B cell (primary cell): ENCODE results near the gene IL20. TPM values are rescaled to one million over a fixed set of nuclear protein-coding genes. Genes with fewer than 3 reads are reported as not detected.
A peak's percentile ranks its signal among the peaks of the same experiment; 100 is the strongest.

Experiments
- ATAC-seq: fragments of 200-7000 bp; cut with Tn5 transposase; one replicate; pipeline ENCODE4 v1.10.0; 2021; ENCODE audit warnings: low read depth, mild to moderate bottlenecking, moderate number of reproducible peaks, moderate library complexity
- CTCF ChIA-PET: fragments of 350-600 bp; sonication (Branson Sonifier 250); formaldehyde crosslinking; loops from one replicate; lab custom pipeline; 2021; ENCODE audit warnings: antibody characterized with exemption, inconsistent platforms; lab: Charles Lee
- POLR2A ChIA-PET: fragments of 350-600 bp; sonication (Branson Sonifier 250); formaldehyde crosslinking; loops from one replicate; lab custom pipeline; 2021; ENCODE audit warnings: antibody characterized with exemption; lab: Charles Lee
- DNase-seq: peaks from one replicate; pipeline ENCODE4 v3.0.0; 2013
- H2AFZ ChIP-seq: 2 replicates; pipeline ENCODE4 v1.6.1; 2012; ENCODE audit warnings: mild to moderate bottlenecking, low read depth, low read length; ENCODE audit not compliant: insufficient read depth, poor library complexity, severe bottlenecking
- H3K27ac ChIP-seq, 2 donors: 1 replicate in 1 of 2; 2 replicates in 1 of 2; pipeline ENCODE4 v1.5.1; 2012 to 2013; ENCODE audit warnings: low read length in 2 of 2, mild to moderate bottlenecking in 2 of 2, moderate library complexity in 1 of 2
- H3K27me3 ChIP-seq, 4 experiments: fragments of 200-600 bp in 1 of 4; sonication (generic) in 1 of 4; replicated peaks in 1 of 4; 1 replicate in 2 of 4; 2 replicates in 2 of 4; pipeline versions ENCODE4 v1.6.1 to v1.7.0; 2013 to 2016; ENCODE audit warnings: low read length in 3 of 4, mild to moderate bottlenecking in 2 of 4, mixed read lengths in 1 of 4, moderate library complexity in 1 of 4; ENCODE audit not compliant: insufficient read depth in 4 of 4, control insufficient read depth in 3 of 4; ENCODE audit errors: control extremely low read depth in 1 of 4
- H3K36me3 ChIP-seq, 2 experiments: replicated peaks in 1 of 2; 1 replicate in 1 of 2; 2 replicates in 1 of 2; pipeline versions ENCODE4 v1.6.1 to v1.7.1; 2013; ENCODE audit warnings: low read length in 1 of 2; ENCODE audit not compliant: insufficient read depth in 2 of 2, control insufficient read depth in 1 of 2; ENCODE audit errors: control extremely low read depth in 1 of 2, extremely low read depth in 1 of 2
- H3K4me1 ChIP-seq, 2 donors: fragments of 200-600 bp in 1 of 2; sonication (generic) in 1 of 2; 1 replicate in 1 of 2; 2 replicates in 1 of 2; pipeline versions ENCODE4 v1.5.1 to v1.6.1; 2013 to 2017; ENCODE audit warnings: low read length in 2 of 2; ENCODE audit not compliant: control insufficient read depth in 2 of 2, insufficient read depth in 2 of 2
- H3K4me2 ChIP-seq: replicated peaks from 2 replicates; pipeline ENCODE3; 2012; ENCODE audit warnings: mild to moderate bottlenecking, low read depth, low read length; ENCODE audit not compliant: poor library complexity, severe bottlenecking
- H3K4me3 ChIP-seq, 5 experiments: fragments of 200-600 bp in 1 of 5; sonication (generic) in 1 of 5; 1 replicate in 3 of 5; 2 replicates in 2 of 5; pipeline versions ENCODE4 v1.5.1 to v1.7.0; 2011 to 2016; ENCODE audit warnings: low read length in 4 of 5, mild to moderate bottlenecking in 4 of 5, low read depth in 2 of 5, control low read depth in 1 of 5, moderate library complexity in 1 of 5; ENCODE audit not compliant: insufficient read depth in 1 of 5; ENCODE audit errors: control extremely low read depth in 1 of 5, extremely low read depth in 1 of 5
- H3K79me2 ChIP-seq: fragments of 200-600 bp; sonication (generic); one replicate; pipeline ENCODE4 v1.6.0; 2016; ENCODE audit warnings: low read length; ENCODE audit not compliant: control insufficient read depth, insufficient read depth
- H3K9ac ChIP-seq: fragments of 200-600 bp; sonication (generic); 2 replicates; pipeline ENCODE4 v1.6.1; 2017; ENCODE audit warnings: mild to moderate bottlenecking, low read length, moderate library complexity
- H3K9me3 ChIP-seq, 3 donors: one replicate each; pipeline versions ENCODE4 v1.6.1 to v1.7.1; 2013; ENCODE audit warnings: low read length in 2 of 3; ENCODE audit not compliant: control insufficient read depth in 2 of 3, insufficient read depth in 1 of 3; ENCODE audit errors: control extremely low read depth in 1 of 3
- H4K20me1 ChIP-seq: 2 replicates; pipeline ENCODE4 v1.6.0; 2012; ENCODE audit warnings: mild to moderate bottlenecking, low read length; ENCODE audit not compliant: insufficient read depth, control insufficient read depth, poor library complexity, severe bottlenecking
- H3K27ac Mint-ChIP-seq: one replicate; pipeline ENCODE4 v1.8.0; 2021; ENCODE audit warnings: mixed read lengths
- H3K27me3 Mint-ChIP-seq: one replicate; pipeline ENCODE4 v1.8.0; 2021; ENCODE audit warnings: mixed read lengths
- H3K4me1 Mint-ChIP-seq: one replicate; pipeline ENCODE4 v1.8.0; 2021; ENCODE audit warnings: mixed read lengths
- H3K4me3 Mint-ChIP-seq: one replicate; pipeline ENCODE4 v1.8.0; 2021; ENCODE audit warnings: mixed read lengths
- H3K9me3 Mint-ChIP-seq: one replicate; pipeline ENCODE4 v1.8.0; 2022; ENCODE audit warnings: mixed read lengths; ENCODE audit not compliant: insufficient read depth
- EZH2 ChIP-seq: IDR thresholded peaks from 2 replicates; pipeline ENCODE4 v1.6.1; 2012; ENCODE audit warnings: borderline replicate concordance, low read depth, mild to moderate bottlenecking, moderate library complexity, low read length; ENCODE audit not compliant: insufficient read depth, poor library complexity, severe bottlenecking
- WGBS: methylation state at CpG from one replicate; pipeline ENCODE4 v1.1.5; 2013; ENCODE audit warnings: missing lambda C conversion rate; ENCODE audit not compliant: insufficient coverage; 5-methylcytosine and 5-hydroxymethylcytosine counted together
- intact Hi-C: fragments of 100-400 bp; cut with micrococcal nuclease; formaldehyde crosslinking; loops from one replicate; pipeline ENCODE4 v1.10.0; 2022
- polyA plus RNA-seq: library from polyadenylated mRNA; depleted of rRNA; stranded (reverse); fragments of >200 nt; gene quantifications from 2 replicates; pipeline ENCODE4 v1.2.3, GENCODE V29; 2012
- total RNA-seq, 2 donors: library from RNA; stranded (reverse); fragments of 120-200 nt in 1 of 2; gene quantifications; 1 replicate in 1 of 2; 2 replicates in 1 of 2; pipeline versions ENCODE4 v1.2.3 to v1.2.4, GENCODE V29; 2013 to 2022
- TF ChIP-seq, protein P1 (sequence below): fragments of 200-600 bp; IDR thresholded peaks from one replicate; pipeline ENCODE4 v1.8.0; 2022; ENCODE audit warnings: antibody characterized with exemption, mild to moderate bottlenecking

IL20 gene
- total and polyA plus RNA-seq, 2 donors (not counting 1 experiment from before 2014, with no cell fraction given) = not detected

DNA sequence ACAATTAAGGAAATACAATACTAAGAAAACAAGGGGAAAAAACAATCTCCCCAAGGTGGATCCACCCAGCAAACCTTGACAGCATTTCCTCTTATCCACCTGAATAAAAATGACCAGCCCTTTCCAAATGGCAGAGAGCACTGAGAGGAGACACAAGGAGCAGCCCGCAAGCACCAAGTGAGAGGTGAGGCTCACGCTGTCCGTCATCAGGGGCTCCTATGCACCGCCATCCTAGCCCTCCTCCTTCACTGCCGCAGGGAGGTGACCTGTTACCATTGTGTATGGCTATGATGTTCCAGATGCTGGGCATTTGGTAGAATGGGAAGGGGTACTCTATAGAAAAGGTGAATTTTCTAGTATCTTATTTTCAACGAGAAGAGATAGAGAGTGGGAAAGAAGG, 31.2 kb upstream of the IL20 start:
- 92% methylated on average over 4 of the region's 6 CpGs for WGBS

DNA sequence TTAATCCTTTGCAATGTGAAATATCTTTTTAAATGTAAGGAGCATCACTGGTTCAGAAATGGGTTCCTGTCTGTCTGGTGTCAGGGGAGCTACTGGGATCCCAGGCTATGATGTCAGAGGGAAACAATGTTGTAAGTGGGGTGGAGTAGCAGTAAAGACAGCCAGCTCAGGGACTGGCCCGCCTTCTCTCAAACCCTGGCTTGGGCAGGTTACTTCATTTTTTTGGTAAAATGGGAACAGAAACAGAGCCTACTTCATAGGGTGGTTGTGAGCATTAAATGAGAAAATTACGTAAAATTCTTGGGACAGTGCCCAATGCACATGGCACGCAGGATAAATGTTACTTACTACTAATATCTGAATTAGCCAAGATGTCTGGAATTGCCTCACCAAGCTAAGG, 30.7 kb upstream of the IL20 start:
- Histone ChIP-seq H3K4me1 (peaks cover 49 to 51% of the 10 kb centered on the region in 2 donors), H3K9ac (no peak overlapping the region), H3K79me2 (no peaks in the 10 kb centered on the region), H2AFZ (no peak overlapping the region), H3K36me3 (no peaks in the 10 kb centered on the region), H3K4me2 (peak overlapping the region; percentile 13), H3K27ac (no peak overlapping the region), H4K20me1 (no peaks in the 10 kb centered on the region), H3K9me3 (no peaks in the 10 kb centered on the region), H3K4me3 (no peak overlapping the region), H3K27me3 (no peaks in the 10 kb centered on the region)
- intact Hi-C loops = loop anchor here (5.0 kb wide), 1 partner anchor 38 kb away; no protein-coding TSS in a partner anchor
- no peak for DNase-seq
- WGBS = 14% methylated on average over 1 of the region's 3 CpGs
- no peaks in the 10 kb centered on the region for H3K9me3 Mint-ChIP-seq
- H3K27me3 Mint-ChIP-seq = peaks cover 12% of the 10 kb centered on the region
- ATAC-seq = no peak
- TF ChIP-seq, protein P1, sequence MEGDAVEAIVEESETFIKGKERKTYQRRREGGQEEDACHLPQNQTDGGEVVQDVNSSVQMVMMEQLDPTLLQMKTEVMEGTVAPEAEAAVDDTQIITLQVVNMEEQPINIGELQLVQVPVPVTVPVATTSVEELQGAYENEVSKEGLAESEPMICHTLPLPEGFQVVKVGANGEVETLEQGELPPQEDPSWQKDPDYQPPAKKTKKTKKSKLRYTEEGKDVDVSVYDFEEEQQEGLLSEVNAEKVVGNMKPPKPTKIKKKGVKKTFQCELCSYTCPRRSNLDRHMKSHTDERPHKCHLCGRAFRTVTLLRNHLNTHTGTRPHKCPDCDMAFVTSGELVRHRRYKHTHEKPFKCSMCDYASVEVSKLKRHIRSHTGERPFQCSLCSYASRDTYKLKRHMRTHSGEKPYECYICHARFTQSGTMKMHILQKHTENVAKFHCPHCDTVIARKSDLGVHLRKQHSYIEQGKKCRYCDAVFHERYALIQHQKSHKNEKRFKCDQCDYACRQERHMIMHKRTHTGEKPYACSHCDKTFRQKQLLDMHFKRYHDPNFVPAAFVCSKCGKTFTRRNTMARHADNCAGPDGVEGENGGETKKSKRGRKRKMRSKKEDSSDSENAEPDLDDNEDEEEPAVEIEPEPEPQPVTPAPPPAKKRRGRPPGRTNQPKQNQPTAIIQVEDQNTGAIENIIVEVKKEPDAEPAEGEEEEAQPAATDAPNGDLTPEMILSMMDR = no peak
- TF ChIP-seq EZH2 = no peak
- POLR2A ChIA-PET = no interaction called here
- H3K4me3 Mint-ChIP-seq = no peak overlapping the region
- H3K4me1 Mint-ChIP-seq = peaks cover 49% of the 10 kb centered on the region
- CTCF ChIA-PET = interaction anchor here (1.0 to 6.6 kb wide), 4 partner anchors 25 to 169 kb away, joined by 3 to 36 read pairs (median 4); no protein-coding TSS in a partner anchor
- no peak overlapping the region for H3K27ac Mint-ChIP-seq

More for the DNA sequence above, 31.2 kb upstream of the IL20 start:
- H2AFZ ChIP-seq = no peak overlapping the region
- Mint-ChIP-seq H3K4me3 (no peak overlapping the region), H3K27ac (no peak overlapping the region), H3K27me3 (peaks cover 7% of the 10 kb centered on the region), H3K4me1 (peaks cover 54% of the 10 kb centered on the region), H3K9me3 (no peaks in the 10 kb centered on the region)
- no peaks in the 10 kb centered on the region for H3K27me3 ChIP-seq
- ChIA-PET CTCF (interaction anchor here (1.0 to 6.6 kb wide), 2 partner anchors 25 to 108 kb away, joined by 3 to 36 read pairs; no protein-coding TSS in a partner anchor), POLR2A (interaction anchor here (0.7 kb wide), 1 partner anchor 429 kb away, joined by 3 read pairs; no protein-coding TSS in a partner anchor)
- no peak overlapping the region for H3K9ac ChIP-seq
- no peaks in the 10 kb centered on the region for H3K36me3 ChIP-seq
- peaks cover 54 to 56% of the 10 kb centered on the region in 2 donors for H3K4me1 ChIP-seq
- no peaks in the 10 kb centered on the region for H4K20me1 ChIP-seq
- no peak for ATAC-seq
- H3K4me3 ChIP-seq = no peak overlapping the region
- TF ChIP-seq, protein P1 = no peak
- no peak for TF ChIP-seq EZH2
- no peaks in the 10 kb centered on the region for H3K79me2 ChIP-seq
- H3K27ac ChIP-seq = no peak overlapping the region
- no peaks in the 10 kb centered on the region for H3K9me3 ChIP-seq
- H3K4me2 ChIP-seq = peak overlapping the region; percentile 13
- intact Hi-C loops = loop anchor here (5.0 kb wide), 1 partner anchor 38 kb away; no protein-coding TSS in a partner anchor
- DNase-seq = no peak
